ENCODE data around the gene CHCHD3.
"Not testable (repeated sequence)": the region's sequence is repeated elsewhere in the genome, so short reads cannot be mapped to it uniquely, and the experiment has no call there.

CHCHD3 gene

GRCh38 chr7:132998763-132999162 lies 83.1 kb downstream of the CHCHD3 start:
- no peak for DNase-seq

- DNase-seq, result no peak
These were observed 84.4 kb downstream of the CHCHD3 start for GRCh38 chr7:132997505-132997904.

- peak; percentile 16 for DNase-seq
These were observed 85.2 kb downstream of the CHCHD3 start for GRCh38 chr7:132996581-132997242.

- DNase-seq, result no peak
These were observed 88.4 kb downstream of the CHCHD3 start for GRCh38 chr7:132993377-132994013.

GRCh38 chr7:132991615-132992587 lies 90.0 kb downstream of the CHCHD3 start:
- no peak for DNase-seq

- no peak for DNase-seq
These were observed 93.8 kb downstream of the CHCHD3 start for GRCh38 chr7:132988117-132988516.

- no peak for DNase-seq
These were observed 101.5 kb downstream of the CHCHD3 start for GRCh38 chr7:132980402-132980801.

- DNase-seq, result no peak
These were observed 102.4 kb downstream of the CHCHD3 start for GRCh38 chr7:132979524-132979923.

GRCh38 chr7:132977234-132977633 lies 104.7 kb downstream of the CHCHD3 start:
- no peak for DNase-seq

GRCh38 chr7:132972745-132973144 lies 109.1 kb downstream of the CHCHD3 start:
- no peak for DNase-seq

GRCh38 chr7:132970257-132970656 lies 111.6 kb downstream of the CHCHD3 start:
- DNase-seq, result no peak

- DNase-seq, result no peak
These were observed 112.4 kb downstream of the CHCHD3 start for GRCh38 chr7:132969520-132969919.

GRCh38 chr7:132967470-132967848 lies 114.4 kb downstream of the CHCHD3 start:
- DNase-seq, result not testable (repeated sequence)

- DNase-seq, result peak; percentile 59
These were observed 115.0 kb downstream of the CHCHD3 start for GRCh38 chr7:132966754-132967469.

GRCh38 chr7:132965951-132966350 lies 115.9 kb downstream of the CHCHD3 start:
- peak; percentile 3 for DNase-seq

GRCh38 chr7:132964876-132965275 lies 117.0 kb downstream of the CHCHD3 start:
- DNase-seq, result no peak

GRCh38 chr7:132959891-132960290 lies 122.0 kb downstream of the CHCHD3 start:
- DNase-seq, result no peak

GRCh38 chr7:132956556-132956955 lies 125.3 kb downstream of the CHCHD3 start:
- DNase-seq, result no peak

GRCh38 chr7:132953468-132953867 lies 128.4 kb downstream of the CHCHD3 start:
- DNase-seq, result no peak

GRCh38 chr7:132950725-132951124 lies 131.2 kb downstream of the CHCHD3 start:
- DNase-seq, result no peak

- no peak for DNase-seq
These were observed 134.9 kb downstream of the CHCHD3 start for GRCh38 chr7:132947011-132947410.

- DNase-seq, result no peak
These were observed 137.1 kb downstream of the CHCHD3 start for GRCh38 chr7:132944774-132945173.

GRCh38 chr7:132943645-132944044 lies 138.2 kb downstream of the CHCHD3 start:
- DNase-seq, result no peak

Data from fibroblast of upper back skin (primary cell).